ENCODE data around the gene PDE6A.
A peak's percentile ranks its signal among the peaks of the same experiment; 100 is the strongest.

The PDE6A gene

GRCh38 chr5:149857499-149857898 is 87.1 kb downstream of the PDE6A start:
- DNase-seq: peak; percentile 18

GRCh38 chr5:149855366-149855765 is 89.2 kb downstream of the PDE6A start:
- no peak for DNase-seq

GRCh38 chr5:149854866-149855265 is 89.7 kb downstream of the PDE6A start:
- no peak for DNase-seq

- no peak for DNase-seq
Observed at GRCh38 chr5:149853701-149854100, 90.9 kb downstream of the PDE6A start.

GRCh38 chr5:149853331-149853648 is 91.3 kb downstream of the PDE6A start:
- no peak for DNase-seq

- DNase-seq: peak; percentile 35
Observed at GRCh38 chr5:149852641-149853330, 91.8 kb downstream of the PDE6A start.

GRCh38 chr5:149851211-149851610 is 93.4 kb downstream of the PDE6A start:
- DNase-seq: no peak

- DNase-seq: no peak
Observed at GRCh38 chr5:149849966-149850910, 94.4 kb downstream of the PDE6A start.

- DNase-seq: no peak
Observed at GRCh38 chr5:149849280-149849965, 95.2 kb downstream of the PDE6A start.

- DNase-seq: no peak
Observed at GRCh38 chr5:149847611-149848010, 97.0 kb downstream of the PDE6A start.

- no peak for DNase-seq
Observed at GRCh38 chr5:149846021-149846420, 98.6 kb downstream of the PDE6A start.

GRCh38 chr5:149845601-149846000 is 99.0 kb downstream of the PDE6A start:
- DNase-seq: no peak

GRCh38 chr5:149841851-149842793 is 102.5 kb downstream of the PDE6A start:
- no peak for DNase-seq

GRCh38 chr5:149840226-149840825 is 104.3 kb downstream of the PDE6A start:
- DNase-seq: no peak

- no peak for DNase-seq
Observed at GRCh38 chr5:149839761-149840160, 104.8 kb downstream of the PDE6A start.

- DNase-seq: peak; percentile 9
Observed at GRCh38 chr5:149838881-149839739, 105.5 kb downstream of the PDE6A start.

GRCh38 chr5:149837680-149838269 is 106.8 kb downstream of the PDE6A start:
- peak; percentile 20 for DNase-seq

- DNase-seq: no peak
Observed at GRCh38 chr5:149836451-149837139, 108.0 kb downstream of the PDE6A start.

- DNase-seq: peak; percentile 19
Observed at GRCh38 chr5:149834246-149834855, 110.2 kb downstream of the PDE6A start.
